Glutamatergic neuron (in vitro differentiated cells): Measurements from ENCODE around the gene UPK3A. TPM values are rescaled to one million over a fixed set of nuclear protein-coding genes. Genes with fewer than 3 reads are reported as not detected.

Experiments
- DNase-seq: peaks from one replicate; pipeline ENCODE4 v3.0.0; 2022
- H3K27ac Mint-ChIP-seq: one replicate; pipeline ENCODE4 v1.8.0; 2020; ENCODE audit warnings: mild to moderate bottlenecking, mixed read lengths, inconsistent platforms; ENCODE audit not compliant: unreplicated experiment
- H3K27me3 Mint-ChIP-seq: one replicate; pipeline ENCODE4 v1.8.0; 2020; ENCODE audit warnings: mild to moderate bottlenecking, moderate library complexity, mixed read lengths, inconsistent platforms; ENCODE audit not compliant: unreplicated experiment
- H3K36me3 Mint-ChIP-seq: one replicate; pipeline ENCODE4 v1.8.0; 2020; ENCODE audit warnings: mild to moderate bottlenecking, mixed read lengths, inconsistent platforms; ENCODE audit not compliant: unreplicated experiment
- H3K4me1 Mint-ChIP-seq: one replicate; pipeline ENCODE4 v1.8.0; 2020; ENCODE audit warnings: mild to moderate bottlenecking, low read depth, mixed read lengths, inconsistent platforms; ENCODE audit not compliant: unreplicated experiment
- H3K4me3 Mint-ChIP-seq: one replicate; pipeline ENCODE4 v1.8.0; 2020; ENCODE audit warnings: mild to moderate bottlenecking, mixed read lengths, inconsistent platforms; ENCODE audit not compliant: unreplicated experiment
- H3K9me3 Mint-ChIP-seq: one replicate; pipeline ENCODE4 v1.8.0; 2020; ENCODE audit warnings: mild to moderate bottlenecking, moderate library complexity, mixed read lengths, inconsistent platforms; ENCODE audit not compliant: unreplicated experiment
- CTCF ChIP-seq: fragments of 200-600 bp; sonication (generic); IDR thresholded peaks from one replicate; pipeline ENCODE4 v1.5.0; 2021; ENCODE audit not compliant: partially characterized antibody, unreplicated experiment
- long read RNA-seq: library from polyadenylated mRNA; unstranded; transcript quantifications from one replicate; pipeline ENCODE4 v2.0.0, GENCODE V29; 2020; ENCODE audit not compliant: unreplicated experiment
- total RNA-seq: library from RNA; stranded (reverse); fragmentation: NEBNext Ultra II Directional; extraction: Animal tissue kit (Norgen Biotek cat#: 25700); gene quantifications from one replicate; pipeline ENCODE4 v1.2.1, GENCODE V29; 2021; ENCODE audit not compliant: unreplicated experiment

The UPK3A gene
- total RNA-seq: not detected
- long read RNA-seq: 0 reads

GRCh38 chr22:45284705-45285262 lies at the start of gene UPK3A:
Gene UPK3A, plus strand, starts transcription at chr22:45284949. Its CDS starts 65 bp downstream, at chr22:45285014.
- no peaks in the 10 kb centered on the region for H3K36me3 Mint-ChIP-seq
- TF ChIP-seq CTCF: no peak
- H3K9me3 Mint-ChIP-seq: peaks cover 1% of the 10 kb centered on the region
- H3K4me1 Mint-ChIP-seq: no peaks in the 10 kb centered on the region
- H3K27ac Mint-ChIP-seq: no peak within 1 kb of the TSS
- DNase-seq: peak; percentile 75
- H3K27me3 Mint-ChIP-seq: peaks cover 16% of the 10 kb centered on the region
- H3K4me3 Mint-ChIP-seq: peak within 1 kb of the TSS; percentile 71

GRCh38 chr22:45235101-45235777 lies 49.5 kb upstream of the UPK3A start:
- peaks cover 16% of the 10 kb centered on the region for H3K4me1 Mint-ChIP-seq
- peaks cover 8% of the 10 kb centered on the region for H3K9me3 Mint-ChIP-seq
- no peak for TF ChIP-seq CTCF
- DNase-seq: no peak
- H3K36me3 Mint-ChIP-seq: peaks cover 9% of the 10 kb centered on the region
- peaks cover 7% of the 10 kb centered on the region for H3K27me3 Mint-ChIP-seq
- no peak overlapping the region for H3K27ac Mint-ChIP-seq
- H3K4me3 Mint-ChIP-seq: no peak overlapping the region

- no peak overlapping the region for H3K4me3 Mint-ChIP-seq
- peaks cover 7% of the 10 kb centered on the region for H3K27me3 Mint-ChIP-seq
- peaks cover 15% of the 10 kb centered on the region for H3K4me1 Mint-ChIP-seq
- no peak for TF ChIP-seq CTCF
- peaks cover 9% of the 10 kb centered on the region for H3K36me3 Mint-ChIP-seq
- DNase-seq: no peak
- peaks cover 8% of the 10 kb centered on the region for H3K9me3 Mint-ChIP-seq
- H3K27ac Mint-ChIP-seq: no peak overlapping the region
Measured at GRCh38 chr22:45235851-45236342, 48.9 kb upstream of the UPK3A start.

GRCh38 chr22:45237065-45237990 lies 47.4 kb upstream of the UPK3A start:
- no peak overlapping the region for H3K27ac Mint-ChIP-seq
- H3K4me1 Mint-ChIP-seq: peaks cover 9% of the 10 kb centered on the region
- DNase-seq: no peak
- peaks cover 17% of the 10 kb centered on the region for H3K27me3 Mint-ChIP-seq
- peaks cover 9% of the 10 kb centered on the region for H3K36me3 Mint-ChIP-seq
- H3K4me3 Mint-ChIP-seq: peak overlapping the region; percentile 28
- H3K9me3 Mint-ChIP-seq: peaks cover 10% of the 10 kb centered on the region
- TF ChIP-seq CTCF: no peak
